ENCODE results near the gene EHMT1. TPM values are rescaled to one million over a fixed set of nuclear protein-coding genes. Genes with fewer than 3 reads are reported as not detected.
A peak's percentile ranks its signal among the peaks of the same experiment; 100 is the strongest.

The EHMT1 gene
- total and polyA plus RNA-seq, 2 of the 13 experiments (the other 11 are each of a cell fraction or from before 2014, with no cell fraction given): 23.0 to 27.1 TPM

DNA sequence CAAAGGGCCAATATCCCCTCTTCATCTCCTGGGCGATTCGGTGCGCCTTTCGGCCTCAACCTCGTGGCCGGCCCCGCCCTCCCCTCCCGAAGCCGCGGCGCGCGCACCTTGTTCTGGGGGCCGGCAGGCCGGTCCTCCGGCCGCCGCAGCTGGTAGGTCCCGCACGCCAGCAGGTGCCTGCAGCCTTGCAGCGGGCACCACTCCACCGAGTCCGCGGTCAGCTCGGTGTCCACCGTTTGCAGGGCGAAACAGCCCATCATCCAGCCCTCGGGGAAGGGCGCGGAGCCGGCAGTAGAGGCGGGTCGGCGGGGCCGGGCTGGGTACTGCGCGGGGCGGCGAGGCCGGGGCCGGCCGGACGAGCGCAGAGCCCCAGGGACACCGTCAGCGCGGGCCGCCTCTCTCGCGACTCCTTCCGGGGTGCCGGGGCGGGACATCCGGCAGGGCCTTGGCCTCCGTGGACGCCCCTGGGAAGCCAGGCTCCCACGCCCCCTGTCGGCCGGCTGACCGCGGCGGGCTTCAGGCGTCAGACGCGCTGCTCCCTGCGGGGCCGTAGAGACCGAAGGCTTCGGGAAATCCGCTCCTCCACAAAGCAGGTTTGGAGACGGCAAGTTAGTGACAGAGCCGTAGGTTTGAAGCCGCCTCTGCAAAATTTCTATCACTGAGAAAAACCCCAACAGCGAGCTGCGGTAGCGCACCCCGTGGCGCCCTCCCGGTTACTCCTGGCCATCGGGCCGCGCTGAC, 40.1 kb upstream of the EHMT1 start, which contains the start of gene DPH7 (continued):
- TF ChIP-seq, protein P1, sequence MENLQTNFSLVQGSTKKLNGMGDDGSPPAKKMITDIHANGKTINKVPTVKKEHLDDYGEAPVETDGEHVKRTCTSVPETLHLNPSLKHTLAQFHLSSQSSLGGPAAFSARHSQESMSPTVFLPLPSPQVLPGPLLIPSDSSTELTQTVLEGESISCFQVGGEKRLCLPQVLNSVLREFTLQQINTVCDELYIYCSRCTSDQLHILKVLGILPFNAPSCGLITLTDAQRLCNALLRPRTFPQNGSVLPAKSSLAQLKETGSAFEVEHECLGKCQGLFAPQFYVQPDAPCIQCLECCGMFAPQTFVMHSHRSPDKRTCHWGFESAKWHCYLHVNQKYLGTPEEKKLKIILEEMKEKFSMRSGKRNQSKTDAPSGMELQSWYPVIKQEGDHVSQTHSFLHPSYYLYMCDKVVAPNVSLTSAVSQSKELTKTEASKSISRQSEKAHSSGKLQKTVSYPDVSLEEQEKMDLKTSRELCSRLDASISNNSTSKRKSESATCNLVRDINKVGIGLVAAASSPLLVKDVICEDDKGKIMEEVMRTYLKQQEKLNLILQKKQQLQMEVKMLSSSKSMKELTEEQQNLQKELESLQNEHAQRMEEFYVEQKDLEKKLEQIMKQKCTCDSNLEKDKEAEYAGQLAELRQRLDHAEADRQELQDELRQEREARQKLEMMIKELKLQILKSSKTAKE (CRISPR knock-in tag; IDR thresholded peaks at IDR 0.05; ENCODE audit: borderline replicate concordance): no peak
- TF ChIP-seq CAMTA2 (CRISPR knock-in tag; IDR thresholded peaks at IDR 0.05; ENCODE audit: borderline replicate concordance) (no peak), ZNF414 (CRISPR knock-in tag; IDR thresholded peaks at IDR 0.05) (no peak), ZFAT (CRISPR knock-in tag; conservative IDR thresholded peaks at IDR 0.05) (peak; percentile 56; the same call in 1 of the 2 replicates), ZKSCAN1 (IDR thresholded peaks at IDR 0.05; ENCODE audit: low read length) (no peak), PHB2 (IDR thresholded peaks at IDR 0.05; ENCODE audit: partially characterized antibody) (no peak), KDM5B (CRISPR knock-in tag; IDR thresholded peaks at IDR 0.05; ENCODE audit: borderline replicate concordance) (peak; percentile 82; the same call in 1 of the 2 replicates), PHF21A (CRISPR knock-in tag; IDR thresholded peaks at IDR 0.05) (no peak; the same call in none of the 2 replicates), ZNF614 (CRISPR knock-in tag; IDR thresholded peaks at IDR 0.05; ENCODE audit: borderline replicate concordance) (peak; percentile 39; the same call in 1 of the 2 replicates), ZNF713 (CRISPR knock-in tag; IDR thresholded peaks at IDR 0.05) (no peak), ELF4 (CRISPR knock-in tag; IDR thresholded peaks at IDR 0.05; ENCODE audit: borderline replicate concordance) (no peak), ZFP62 (CRISPR knock-in tag; IDR thresholded peaks at IDR 0.05) (no peak), ERF (CRISPR knock-in tag; IDR thresholded peaks at IDR 0.05) (peak; percentile 82), ZNF263 (CRISPR knock-in tag; IDR thresholded peaks at IDR 0.05) (0 out of 2 replicates have a peak, but pooled peaks have one; percentile 12), ZNF256 (CRISPR knock-in tag; conservative IDR thresholded peaks at IDR 0.05) (no peak), PCBP2 (optimal IDR thresholded peaks at IDR 0.05; ENCODE audit: low read depth, low read length, poor library complexity, severe bottlenecking) (no peak), ZSCAN21 (CRISPR knock-in tag; IDR thresholded peaks at IDR 0.05; ENCODE audit: borderline replicate concordance) (no peak; the same call in 1 of the 2 replicates), ZIK1 (CRISPR knock-in tag; IDR thresholded peaks at IDR 0.05; ENCODE audit: borderline replicate concordance, low read depth) (no peak), HOXD1 (CRISPR knock-in tag; IDR thresholded peaks at IDR 0.05) (peak; percentile 69)
- TF ChIP-seq, protein P2, sequence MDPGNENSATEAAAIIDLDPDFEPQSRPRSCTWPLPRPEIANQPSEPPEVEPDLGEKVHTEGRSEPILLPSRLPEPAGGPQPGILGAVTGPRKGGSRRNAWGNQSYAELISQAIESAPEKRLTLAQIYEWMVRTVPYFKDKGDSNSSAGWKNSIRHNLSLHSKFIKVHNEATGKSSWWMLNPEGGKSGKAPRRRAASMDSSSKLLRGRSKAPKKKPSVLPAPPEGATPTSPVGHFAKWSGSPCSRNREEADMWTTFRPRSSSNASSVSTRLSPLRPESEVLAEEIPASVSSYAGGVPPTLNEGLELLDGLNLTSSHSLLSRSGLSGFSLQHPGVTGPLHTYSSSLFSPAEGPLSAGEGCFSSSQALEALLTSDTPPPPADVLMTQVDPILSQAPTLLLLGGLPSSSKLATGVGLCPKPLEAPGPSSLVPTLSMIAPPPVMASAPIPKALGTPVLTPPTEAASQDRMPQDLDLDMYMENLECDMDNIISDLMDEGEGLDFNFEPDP (CRISPR knock-in tag; conservative IDR thresholded peaks at IDR 0.05): 0 out of 2 replicates have a peak, but pooled peaks have one; percentile 17
- TF ChIP-seq, protein P3, sequence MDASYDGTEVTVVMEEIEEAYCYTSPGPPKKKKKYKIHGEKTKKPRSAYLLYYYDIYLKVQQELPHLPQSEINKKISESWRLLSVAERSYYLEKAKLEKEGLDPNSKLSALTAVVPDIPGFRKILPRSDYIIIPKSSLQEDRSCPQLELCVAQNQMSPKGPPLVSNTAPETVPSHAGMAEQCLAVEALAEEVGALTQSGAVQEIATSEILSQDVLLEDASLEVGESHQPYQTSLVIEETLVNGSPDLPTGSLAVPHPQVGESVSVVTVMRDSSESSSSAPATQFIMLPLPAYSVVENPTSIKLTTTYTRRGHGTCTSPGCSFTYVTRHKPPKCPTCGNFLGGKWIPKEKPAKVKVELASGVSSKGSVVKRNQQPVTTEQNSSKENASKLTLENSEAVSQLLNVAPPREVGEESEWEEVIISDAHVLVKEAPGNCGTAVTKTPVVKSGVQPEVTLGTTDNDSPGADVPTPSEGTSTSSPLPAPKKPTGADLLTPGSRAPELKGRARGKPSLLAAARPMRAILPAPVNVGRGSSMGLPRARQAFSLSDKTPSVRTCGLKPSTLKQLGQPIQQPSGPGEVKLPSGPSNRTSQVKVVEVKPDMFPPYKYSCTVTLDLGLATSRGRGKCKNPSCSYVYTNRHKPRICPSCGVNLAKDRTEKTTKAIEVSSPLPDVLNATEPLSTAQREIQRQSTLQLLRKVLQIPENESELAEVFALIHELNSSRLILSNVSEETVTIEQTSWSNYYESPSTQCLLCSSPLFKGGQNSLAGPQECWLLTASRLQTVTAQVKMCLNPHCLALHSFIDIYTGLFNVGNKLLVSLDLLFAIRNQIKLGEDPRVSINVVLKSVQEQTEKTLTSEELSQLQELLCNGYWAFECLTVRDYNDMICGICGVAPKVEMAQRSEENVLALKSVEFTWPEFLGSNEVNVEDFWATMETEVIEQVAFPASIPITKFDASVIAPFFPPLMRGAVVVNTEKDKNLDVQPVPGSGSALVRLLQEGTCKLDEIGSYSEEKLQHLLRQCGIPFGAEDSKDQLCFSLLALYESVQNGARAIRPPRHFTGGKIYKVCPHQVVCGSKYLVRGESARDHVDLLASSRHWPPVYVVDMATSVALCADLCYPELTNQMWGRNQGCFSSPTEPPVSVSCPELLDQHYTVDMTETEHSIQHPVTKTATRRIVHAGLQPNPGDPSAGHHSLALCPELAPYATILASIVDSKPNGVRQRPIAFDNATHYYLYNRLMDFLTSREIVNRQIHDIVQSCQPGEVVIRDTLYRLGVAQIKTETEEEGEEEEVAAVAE (CRISPR knock-in tag; IDR thresholded peaks at IDR 0.05; ENCODE audit: borderline replicate concordance): no peak

Measured in HepG2 (cell line).